Chondrocyte (in vitro differentiated cells): ENCODE data around the gene UROC1. TPM values are rescaled to one million over a fixed set of nuclear protein-coding genes. Genes with fewer than 3 reads are reported as not detected.

Experiments
- DNase-seq: peaks from one replicate; pipeline ENCODE4 v3.0.0; 2021; ENCODE audit warnings: mixed read lengths, low spot score
- H3K27ac Mint-ChIP-seq: one replicate; pipeline ENCODE4 v1.8.0; 2021; ENCODE audit warnings: mild to moderate bottlenecking, moderate library complexity, mixed read lengths; ENCODE audit not compliant: unreplicated experiment
- H3K27me3 Mint-ChIP-seq: 2 replicates; pipeline ENCODE4 v1.8.0; 2021; ENCODE audit warnings: low read depth, mixed read lengths
- H3K36me3 Mint-ChIP-seq: 2 replicates; pipeline ENCODE4 v1.8.0; 2021; ENCODE audit warnings: low read depth, mixed read lengths
- H3K4me1 Mint-ChIP-seq: 2 replicates; pipeline ENCODE4 v1.8.0; 2021; ENCODE audit warnings: low read depth, mild to moderate bottlenecking, mixed read lengths
- H3K4me3 Mint-ChIP-seq: one replicate; pipeline ENCODE4 v1.8.0; 2021; ENCODE audit warnings: mild to moderate bottlenecking, moderate library complexity, mixed read lengths; ENCODE audit not compliant: unreplicated experiment
- H3K9me3 Mint-ChIP-seq: 2 replicates; pipeline ENCODE4 v1.8.0; 2021; ENCODE audit warnings: low read depth, mixed read lengths
- total RNA-seq: library from RNA; stranded (reverse); gene quantifications from 3 replicates; pipeline ENCODE4 v1.2.1, GENCODE V29; 2021
- TF ChIP-seq, protein P1 (sequence below): fragments of 200-600 bp; sonication (generic); IDR thresholded peaks from 2 replicates; pipeline ENCODE4 v1.5.0; 2021; ENCODE audit warnings: antibody characterized with exemption, mild to moderate bottlenecking, moderate library complexity

UROC1 gene
- total RNA-seq, 1 donor from 2014 or later = not detected

DNA sequence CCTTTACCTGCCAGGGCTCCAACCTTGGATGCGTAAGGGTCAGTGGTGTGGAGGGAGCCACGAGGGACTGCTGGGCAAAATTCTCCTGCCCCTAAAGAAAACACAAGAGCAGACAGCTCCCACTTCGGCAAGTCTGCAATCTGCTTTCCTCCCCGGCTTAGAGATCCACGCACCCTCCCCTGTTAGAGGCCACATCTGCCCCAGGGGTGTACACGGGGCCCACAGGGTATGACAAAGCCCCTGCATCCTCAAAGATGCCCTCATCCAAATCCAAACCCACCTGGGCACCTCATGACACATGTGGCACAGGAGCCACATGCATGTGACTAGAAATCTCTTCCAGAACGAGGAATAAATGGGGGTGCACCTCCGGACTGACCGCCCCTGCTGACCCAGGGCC lies 67.4 kb downstream of the UROC1 start:
- H3K9me3 Mint-ChIP-seq = no peaks in the 10 kb centered on the region
- no peak overlapping the region for H3K4me3 Mint-ChIP-seq
- H3K4me1 Mint-ChIP-seq = peaks cover 4% of the 10 kb centered on the region
- H3K36me3 Mint-ChIP-seq = peaks cover 20% of the 10 kb centered on the region
- TF ChIP-seq, protein P1, sequence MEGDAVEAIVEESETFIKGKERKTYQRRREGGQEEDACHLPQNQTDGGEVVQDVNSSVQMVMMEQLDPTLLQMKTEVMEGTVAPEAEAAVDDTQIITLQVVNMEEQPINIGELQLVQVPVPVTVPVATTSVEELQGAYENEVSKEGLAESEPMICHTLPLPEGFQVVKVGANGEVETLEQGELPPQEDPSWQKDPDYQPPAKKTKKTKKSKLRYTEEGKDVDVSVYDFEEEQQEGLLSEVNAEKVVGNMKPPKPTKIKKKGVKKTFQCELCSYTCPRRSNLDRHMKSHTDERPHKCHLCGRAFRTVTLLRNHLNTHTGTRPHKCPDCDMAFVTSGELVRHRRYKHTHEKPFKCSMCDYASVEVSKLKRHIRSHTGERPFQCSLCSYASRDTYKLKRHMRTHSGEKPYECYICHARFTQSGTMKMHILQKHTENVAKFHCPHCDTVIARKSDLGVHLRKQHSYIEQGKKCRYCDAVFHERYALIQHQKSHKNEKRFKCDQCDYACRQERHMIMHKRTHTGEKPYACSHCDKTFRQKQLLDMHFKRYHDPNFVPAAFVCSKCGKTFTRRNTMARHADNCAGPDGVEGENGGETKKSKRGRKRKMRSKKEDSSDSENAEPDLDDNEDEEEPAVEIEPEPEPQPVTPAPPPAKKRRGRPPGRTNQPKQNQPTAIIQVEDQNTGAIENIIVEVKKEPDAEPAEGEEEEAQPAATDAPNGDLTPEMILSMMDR = no peak
- DNase-seq = no peak
- no peaks in the 10 kb centered on the region for H3K27me3 Mint-ChIP-seq
- H3K27ac Mint-ChIP-seq = no peak overlapping the region

DNA sequence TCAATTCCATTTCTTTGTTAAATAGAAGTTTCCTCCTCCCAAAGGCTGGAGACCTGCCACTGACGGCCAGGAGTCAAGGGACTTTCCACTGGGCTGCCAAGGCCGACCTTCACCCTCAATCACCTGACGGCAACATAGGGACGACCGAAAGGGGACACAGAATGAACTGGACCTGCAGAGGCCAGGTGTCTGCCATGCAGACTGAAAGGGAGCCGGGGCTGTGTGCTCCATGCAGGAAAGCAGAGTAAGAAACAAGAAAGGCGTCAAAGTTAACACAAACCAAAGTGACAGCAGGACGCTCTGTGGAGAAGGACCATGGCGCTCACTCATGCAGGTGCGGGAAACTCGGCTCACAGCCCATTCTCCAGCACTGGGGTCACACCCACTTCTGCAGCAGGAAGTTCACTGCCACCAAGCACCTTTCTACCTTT lies 67.9 kb downstream of the UROC1 start:
- peaks cover 4% of the 10 kb centered on the region for H3K4me1 Mint-ChIP-seq
- H3K4me3 Mint-ChIP-seq = no peak overlapping the region
- no peak for DNase-seq
- peaks cover 19% of the 10 kb centered on the region for H3K36me3 Mint-ChIP-seq
- no peak overlapping the region for H3K27ac Mint-ChIP-seq
- TF ChIP-seq, protein P1 = no peak
- H3K9me3 Mint-ChIP-seq = no peaks in the 10 kb centered on the region
- H3K27me3 Mint-ChIP-seq = no peaks in the 10 kb centered on the region

DNA sequence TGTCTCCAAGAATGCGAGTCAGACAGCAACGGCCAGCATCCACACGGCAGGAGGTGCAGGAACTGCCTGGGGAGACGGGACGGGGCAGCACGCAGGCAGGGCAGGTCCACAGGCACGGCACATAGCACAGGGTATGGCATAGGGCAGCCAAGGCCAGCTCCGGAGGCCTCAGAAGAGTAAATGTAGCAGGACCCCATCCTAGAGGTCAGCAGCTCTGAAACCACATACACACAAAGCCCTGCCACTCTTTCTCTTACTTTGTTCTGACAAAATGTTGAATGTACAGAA lies 68.7 kb downstream of the UROC1 start:
- DNase-seq = no peak
- no peaks in the 10 kb centered on the region for H3K9me3 Mint-ChIP-seq
- H3K27ac Mint-ChIP-seq = no peak overlapping the region
- H3K4me1 Mint-ChIP-seq = peaks cover 4% of the 10 kb centered on the region
- TF ChIP-seq, protein P1 = no peak
- no peaks in the 10 kb centered on the region for H3K27me3 Mint-ChIP-seq
- H3K4me3 Mint-ChIP-seq = no peak overlapping the region
- peaks cover 15% of the 10 kb centered on the region for H3K36me3 Mint-ChIP-seq

DNA sequence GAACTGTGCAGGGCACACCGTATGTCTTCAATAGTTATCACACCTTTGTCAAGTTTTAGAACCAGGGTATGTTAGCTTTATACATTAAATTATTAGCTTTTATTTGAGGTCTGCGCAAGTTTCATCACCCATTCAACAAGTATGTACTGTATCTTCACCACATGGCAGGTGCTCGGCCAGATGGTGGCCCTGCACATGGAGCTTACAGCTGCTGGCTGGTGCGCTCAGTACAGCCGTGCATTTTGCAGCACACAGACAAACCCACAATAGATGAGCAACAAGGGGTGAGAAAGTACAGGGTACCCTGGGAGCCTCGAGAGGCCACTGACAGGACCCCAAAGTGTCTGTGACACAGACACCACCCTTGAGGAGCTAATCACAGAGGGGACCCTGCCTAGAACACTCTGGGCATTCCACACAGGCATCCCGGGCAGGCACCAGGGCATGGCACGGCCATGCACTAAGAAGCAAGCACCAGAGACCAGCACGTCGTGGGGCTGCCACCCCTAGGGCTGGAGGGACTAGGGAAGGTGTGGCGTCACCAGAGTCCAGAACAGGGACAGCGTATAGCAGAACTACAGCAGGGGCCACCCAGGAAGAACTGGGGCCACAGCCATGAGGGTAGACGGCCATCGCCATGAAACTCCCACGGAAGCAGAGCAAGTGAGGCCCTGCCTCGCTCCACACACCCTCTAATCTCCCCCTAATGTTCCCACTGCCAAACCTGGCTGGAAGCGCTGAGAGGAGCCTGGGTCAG lies 69.3 kb downstream of the UROC1 start:
- Mint-ChIP-seq H3K9me3 (no peaks in the 10 kb centered on the region), H3K27ac (no peak overlapping the region), H3K4me3 (no peak overlapping the region), H3K36me3 (peaks cover 15% of the 10 kb centered on the region), H3K27me3 (no peaks in the 10 kb centered on the region), H3K4me1 (peaks cover 4% of the 10 kb centered on the region)
- no peak for DNase-seq
- TF ChIP-seq, protein P1 = no peak

DNA sequence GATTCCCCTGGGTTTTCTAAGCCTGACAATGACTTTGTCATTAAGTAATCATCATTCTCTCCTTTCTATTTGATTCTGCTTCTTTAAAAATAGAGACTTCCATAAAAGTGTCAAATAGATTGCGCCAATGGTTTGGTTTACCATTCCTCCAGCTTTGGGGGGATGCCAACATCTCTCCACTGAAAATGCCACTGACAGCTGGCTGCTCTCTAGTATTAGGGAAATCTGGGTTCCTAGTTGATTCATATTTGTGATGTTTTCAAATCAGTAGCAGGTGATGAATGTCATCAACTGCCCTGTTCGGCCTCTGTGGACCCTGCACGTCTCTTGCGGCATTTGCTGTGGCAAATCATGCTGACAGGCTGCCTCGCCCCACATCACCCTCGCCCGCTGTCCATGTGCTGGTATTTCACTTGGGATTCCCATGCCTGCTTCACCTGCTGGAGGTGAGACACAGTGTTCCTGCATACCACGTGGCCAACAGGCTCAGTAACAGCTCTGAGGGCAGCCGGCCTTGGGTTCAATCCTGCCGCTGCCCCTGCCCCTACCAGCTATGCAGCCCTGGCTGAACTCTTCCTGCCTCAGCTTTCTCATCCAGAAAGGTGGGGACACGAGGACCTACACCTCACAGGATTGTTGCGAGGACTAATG lies 70.0 kb downstream of the UROC1 start:
- peaks cover 17% of the 10 kb centered on the region for H3K36me3 Mint-ChIP-seq
- no peak for DNase-seq
- TF ChIP-seq, protein P1 = no peak
- H3K4me3 Mint-ChIP-seq = no peak overlapping the region
- no peak overlapping the region for H3K27ac Mint-ChIP-seq
- H3K9me3 Mint-ChIP-seq = no peaks in the 10 kb centered on the region
- H3K27me3 Mint-ChIP-seq = no peaks in the 10 kb centered on the region
- peaks cover 4% of the 10 kb centered on the region for H3K4me1 Mint-ChIP-seq
